HG02759 (cell line): Measurements from ENCODE around the gene APBB1IP.
"Not testable (repeated sequence)": the region's sequence is repeated elsewhere in the genome, so short reads cannot be mapped to it uniquely, and the experiment has no call there.

Experiments
- ATAC-seq: cut with Tn5 transposase; IDR thresholded peaks from one replicate; pipeline ENCODE4 v1.9.1; 2021; ENCODE audit warnings: mild to moderate bottlenecking, moderate library complexity; ENCODE audit not compliant: unreplicated experiment

APBB1IP gene

DNA sequence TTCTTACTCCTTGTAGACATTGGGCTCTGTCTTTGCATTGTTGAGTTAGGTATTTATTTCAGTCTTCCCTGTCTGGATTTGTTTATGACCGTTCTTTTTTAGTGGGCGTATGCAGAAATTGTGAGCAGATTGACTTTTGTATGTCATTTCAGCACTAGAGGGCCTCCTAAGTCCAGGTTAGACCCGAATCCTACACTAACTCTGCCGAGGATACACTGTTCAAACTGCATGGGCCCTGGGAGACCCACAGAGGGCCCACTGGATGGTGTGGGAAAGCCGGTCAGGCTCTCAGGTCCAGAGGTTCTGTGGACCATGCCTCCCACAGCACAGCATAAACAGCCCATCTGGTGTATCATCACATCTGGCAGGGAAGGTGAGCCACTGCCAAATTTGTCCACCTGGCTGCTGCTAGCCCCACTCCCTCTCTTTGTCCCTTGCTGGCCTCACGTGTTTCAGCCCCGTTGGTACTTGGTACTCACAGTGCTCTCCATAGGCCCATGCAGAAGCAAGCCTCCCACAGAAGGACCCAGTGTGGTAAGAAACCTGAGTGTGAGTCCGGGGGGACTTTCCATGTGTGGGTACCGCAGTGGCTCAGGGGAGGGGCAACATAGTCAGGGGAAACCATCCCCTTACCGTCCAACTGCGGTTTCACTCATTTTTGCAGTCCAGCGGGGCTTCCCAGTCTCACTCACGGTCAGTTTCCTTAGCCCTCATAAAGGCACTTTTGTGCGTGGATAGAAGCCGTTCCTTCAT lies 112.8 kb downstream of the APBB1IP start:
- peak; percentile 76 for ATAC-seq

DNA sequence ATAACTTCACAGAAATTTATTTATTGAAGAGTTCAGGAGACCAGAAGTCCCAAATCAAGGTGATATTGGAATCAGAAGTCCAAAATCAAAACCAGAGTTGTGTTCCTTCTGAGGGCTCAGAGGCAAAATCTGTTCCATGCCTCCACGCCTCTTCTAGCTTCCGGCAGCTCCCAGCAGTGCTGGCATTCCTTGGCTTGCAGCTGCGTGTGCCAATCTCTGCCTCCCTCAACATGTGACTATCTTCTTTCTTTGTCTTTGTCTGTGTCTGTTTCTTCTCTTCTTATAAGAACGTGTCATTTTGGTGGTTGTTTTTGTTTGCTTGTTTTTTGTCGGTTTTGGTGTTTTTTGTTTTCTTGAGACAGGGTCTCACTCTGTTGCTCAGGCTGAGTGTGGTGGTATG lies 116.1 kb downstream of the APBB1IP start:
- no peak for ATAC-seq

DNA sequence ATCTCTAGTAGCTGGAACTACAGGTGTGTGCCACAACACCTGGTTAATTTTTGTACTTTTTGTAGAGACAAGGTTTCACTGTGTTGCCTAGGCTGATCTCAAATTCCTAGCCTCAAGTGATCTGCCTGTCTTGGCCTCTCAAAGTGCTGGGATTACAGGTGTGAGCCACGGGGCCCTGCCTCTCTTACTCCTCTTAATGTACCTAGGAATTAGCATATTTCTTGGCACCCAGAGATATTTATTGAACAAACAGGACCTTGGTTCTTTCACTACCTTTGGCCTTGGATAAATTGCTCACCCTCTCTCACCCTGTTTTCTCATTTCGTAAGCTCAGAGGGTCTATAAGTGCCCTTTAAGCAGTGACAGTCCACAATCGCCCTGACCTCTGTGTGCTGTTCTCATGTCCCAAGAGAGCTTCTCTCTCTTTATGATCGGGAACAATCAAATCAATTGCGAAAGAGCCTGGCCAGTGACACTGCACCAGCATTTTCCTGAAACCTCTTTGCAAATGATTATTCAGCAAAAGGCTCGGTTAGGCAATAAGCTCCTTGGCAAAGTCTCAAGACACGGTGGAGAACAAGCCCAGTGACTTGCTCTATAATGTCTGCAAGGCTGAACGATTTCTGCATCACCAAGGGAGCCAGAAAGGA lies 117.7 kb downstream of the APBB1IP start:
- no peak for ATAC-seq

DNA sequence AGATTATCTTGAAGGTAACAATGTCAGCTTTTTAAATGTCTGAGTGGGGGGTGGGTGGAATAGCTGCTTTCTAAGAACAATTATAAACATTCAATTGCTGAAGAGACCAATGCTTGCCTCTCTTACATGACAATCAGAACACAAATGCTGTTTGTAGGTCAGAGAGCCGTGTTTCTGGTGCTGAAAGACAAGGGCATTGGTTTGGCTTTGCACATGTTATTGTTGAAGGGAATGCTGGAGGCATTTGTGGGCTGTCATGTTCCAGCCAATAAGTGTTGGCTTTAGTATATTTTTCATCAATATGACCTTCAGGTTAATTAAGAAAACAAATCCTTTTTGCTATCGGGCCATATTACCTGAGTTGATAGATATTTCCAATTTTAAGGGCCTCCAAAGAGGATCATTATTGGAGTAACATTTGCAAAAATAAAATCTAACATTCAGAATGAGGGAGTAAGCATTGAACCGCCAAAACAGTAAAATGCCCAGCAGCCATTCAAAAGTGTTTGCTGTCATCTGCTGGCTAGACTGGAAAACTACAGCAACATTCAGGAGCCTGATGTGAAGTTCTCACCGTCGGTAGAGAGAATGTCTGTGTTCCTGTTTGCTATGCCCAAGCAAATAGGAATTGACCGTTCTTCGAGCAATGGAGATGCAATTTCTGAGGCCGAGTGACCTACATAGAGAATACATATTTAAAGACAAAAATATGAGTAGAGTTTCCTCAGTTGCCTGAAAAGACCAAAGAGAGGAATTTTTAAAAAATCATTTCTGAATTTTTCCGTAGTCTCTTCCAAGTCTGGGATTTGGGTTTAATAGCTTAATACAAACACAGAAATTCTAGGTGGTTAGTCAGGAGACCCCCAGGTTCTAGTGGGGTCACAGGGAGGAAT lies 118.9 kb downstream of the APBB1IP start:
- ATAC-seq: peak; percentile 52

DNA sequence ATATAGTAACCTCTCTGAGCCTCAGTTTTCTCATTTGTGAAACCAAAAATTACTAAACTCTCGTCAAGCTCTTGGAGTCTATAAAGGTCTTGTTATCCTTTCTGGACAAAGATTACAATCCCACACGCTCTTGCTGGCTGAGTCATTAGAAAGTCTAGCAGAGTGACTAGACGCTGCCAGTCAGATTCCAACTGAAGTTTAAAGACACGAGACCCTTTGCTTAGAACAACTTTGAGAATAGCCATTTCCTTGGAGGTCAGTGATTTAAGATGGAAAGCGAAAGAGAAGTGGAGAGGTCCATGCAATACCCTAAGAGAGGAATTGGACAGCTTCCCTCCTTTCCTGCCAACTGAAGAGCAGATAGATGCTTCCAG lies 119.5 kb downstream of the APBB1IP start:
- no peak for ATAC-seq

DNA sequence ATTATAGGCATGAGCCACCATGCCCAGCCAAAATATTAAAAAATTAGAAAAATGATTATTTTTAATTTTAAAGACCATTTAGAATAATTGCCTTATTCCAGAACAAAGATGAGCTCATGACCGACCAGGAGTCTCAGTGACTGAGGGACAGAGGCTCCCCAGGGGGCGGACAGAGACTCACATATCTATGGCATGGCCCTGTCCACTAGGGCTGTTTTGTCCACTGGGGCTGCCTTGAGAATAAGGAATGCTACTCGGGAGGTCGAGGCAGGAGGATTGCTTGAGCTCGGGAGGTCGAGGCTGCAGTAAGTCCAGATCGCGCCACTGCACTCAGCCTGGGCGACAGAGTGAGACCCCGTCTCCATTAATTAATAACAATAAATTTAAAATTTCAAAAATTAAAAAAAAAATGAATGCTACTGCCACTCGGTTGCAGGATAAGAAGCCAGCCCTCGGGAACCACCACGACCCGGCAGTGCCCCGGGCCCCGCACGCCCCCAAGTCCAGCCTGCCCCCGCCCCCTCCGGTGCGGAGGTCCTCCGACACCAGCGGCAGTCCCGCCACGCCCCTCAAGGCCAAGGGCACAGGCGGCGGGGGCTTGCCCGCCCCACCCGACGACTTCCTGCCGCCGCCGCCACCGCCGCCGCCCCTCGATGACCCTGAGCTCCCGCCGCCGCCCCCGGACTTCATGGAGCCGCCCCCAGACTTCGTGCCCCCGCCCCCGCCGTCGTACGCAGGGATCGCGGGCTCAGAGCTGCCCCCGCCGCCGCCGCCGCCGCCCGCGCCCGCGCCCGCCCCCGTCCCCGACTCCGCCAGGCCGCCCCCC lies 128.6 kb downstream of the APBB1IP start:
- no peak for ATAC-seq

DNA sequence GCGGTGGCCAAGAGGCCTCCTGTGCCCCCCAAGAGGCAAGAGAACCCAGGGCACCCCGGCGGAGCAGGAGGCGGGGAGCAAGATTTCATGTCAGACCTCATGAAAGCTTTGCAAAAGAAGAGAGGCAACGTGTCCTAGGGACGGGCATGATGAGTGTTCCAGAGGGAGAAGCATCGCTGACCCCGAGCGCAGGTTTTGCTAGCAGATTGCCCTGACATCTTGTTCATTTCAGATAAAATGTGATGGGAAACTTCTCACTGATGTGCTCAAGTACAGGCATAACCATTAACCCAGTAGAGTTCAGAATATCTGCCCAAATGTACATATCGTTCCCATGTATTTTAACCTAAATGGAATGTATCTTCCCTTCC lies 129.2 kb downstream of the APBB1IP start:
- ATAC-seq: no peak

DNA sequence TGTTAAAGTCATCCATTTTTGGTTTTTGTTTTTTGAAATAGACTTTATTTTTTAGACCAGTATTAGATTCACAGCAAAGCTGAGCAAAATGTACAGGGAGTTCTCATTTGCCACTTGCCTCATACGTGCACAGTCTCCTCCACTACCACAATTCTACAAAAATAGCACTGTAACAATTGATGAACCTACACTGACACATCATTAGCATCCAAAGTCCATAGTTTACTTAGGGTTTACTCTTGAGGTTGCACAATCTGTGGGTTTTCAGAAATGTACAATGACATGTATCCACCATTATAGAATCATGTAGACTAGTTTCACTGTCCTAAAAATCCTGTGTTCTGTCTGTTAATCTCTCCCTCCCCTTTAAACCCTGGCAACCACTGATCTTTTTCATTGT lies 133.5 kb downstream of the APBB1IP start:
- ATAC-seq: no peak

DNA sequence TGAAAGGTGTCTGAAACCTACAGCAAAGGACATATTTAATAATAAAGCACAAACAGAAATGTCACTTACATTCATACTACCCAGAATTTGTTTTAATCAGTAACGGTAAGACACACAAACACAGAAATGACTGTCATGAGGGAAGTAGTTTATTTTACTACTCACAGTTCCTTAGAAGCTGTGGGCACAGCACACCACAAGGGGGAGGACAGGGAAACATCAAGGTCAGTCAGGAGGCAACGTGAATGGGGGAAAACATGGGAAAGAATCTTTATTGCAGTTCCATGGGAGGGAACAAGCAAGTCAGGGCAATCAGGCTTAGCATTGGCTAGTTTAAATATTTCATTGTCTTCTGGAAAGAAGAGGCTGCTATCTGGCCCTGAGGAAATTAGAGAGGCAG lies 135.5 kb downstream of the APBB1IP start:
- ATAC-seq: no peak

DNA sequence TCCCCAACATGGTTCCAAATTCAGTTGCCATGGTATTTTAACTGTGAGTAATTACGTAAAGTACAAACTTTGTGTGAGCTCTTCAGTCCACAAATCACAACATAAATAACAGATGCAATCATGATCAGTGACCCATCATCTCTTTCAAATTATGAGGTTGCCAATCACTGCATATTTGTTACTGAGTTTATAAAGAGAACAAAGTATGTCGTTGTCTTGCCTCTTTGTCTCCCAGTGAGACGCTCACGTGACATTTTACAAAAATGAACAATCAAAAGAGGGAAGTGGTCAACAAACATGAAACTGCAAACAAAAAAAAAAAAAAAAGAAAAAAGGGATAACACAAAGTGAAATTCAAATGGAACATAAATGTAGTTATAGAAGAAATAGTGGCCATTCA lies 136.6 kb downstream of the APBB1IP start:
- peak; percentile 83 for ATAC-seq

DNA sequence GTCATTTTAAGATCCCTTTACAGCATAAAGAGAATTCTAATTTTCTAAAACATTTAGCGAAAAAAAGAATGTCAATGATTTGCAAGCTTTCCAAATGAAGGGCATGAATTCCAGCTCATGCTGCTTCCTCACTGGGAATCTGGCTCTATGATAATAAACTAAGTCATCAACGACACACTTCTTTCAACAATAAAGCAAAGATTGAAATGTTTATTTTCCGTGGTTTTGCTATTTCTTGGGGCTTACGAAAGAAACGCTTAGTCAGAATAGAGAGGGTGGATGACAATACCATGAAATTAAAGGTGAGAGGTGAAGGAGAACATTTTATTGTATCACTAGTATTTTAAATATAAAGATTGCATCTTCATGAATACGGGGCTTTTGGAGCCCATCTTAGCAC lies 140.2 kb downstream of the APBB1IP start:
- ATAC-seq: not testable (repeated sequence)

DNA sequence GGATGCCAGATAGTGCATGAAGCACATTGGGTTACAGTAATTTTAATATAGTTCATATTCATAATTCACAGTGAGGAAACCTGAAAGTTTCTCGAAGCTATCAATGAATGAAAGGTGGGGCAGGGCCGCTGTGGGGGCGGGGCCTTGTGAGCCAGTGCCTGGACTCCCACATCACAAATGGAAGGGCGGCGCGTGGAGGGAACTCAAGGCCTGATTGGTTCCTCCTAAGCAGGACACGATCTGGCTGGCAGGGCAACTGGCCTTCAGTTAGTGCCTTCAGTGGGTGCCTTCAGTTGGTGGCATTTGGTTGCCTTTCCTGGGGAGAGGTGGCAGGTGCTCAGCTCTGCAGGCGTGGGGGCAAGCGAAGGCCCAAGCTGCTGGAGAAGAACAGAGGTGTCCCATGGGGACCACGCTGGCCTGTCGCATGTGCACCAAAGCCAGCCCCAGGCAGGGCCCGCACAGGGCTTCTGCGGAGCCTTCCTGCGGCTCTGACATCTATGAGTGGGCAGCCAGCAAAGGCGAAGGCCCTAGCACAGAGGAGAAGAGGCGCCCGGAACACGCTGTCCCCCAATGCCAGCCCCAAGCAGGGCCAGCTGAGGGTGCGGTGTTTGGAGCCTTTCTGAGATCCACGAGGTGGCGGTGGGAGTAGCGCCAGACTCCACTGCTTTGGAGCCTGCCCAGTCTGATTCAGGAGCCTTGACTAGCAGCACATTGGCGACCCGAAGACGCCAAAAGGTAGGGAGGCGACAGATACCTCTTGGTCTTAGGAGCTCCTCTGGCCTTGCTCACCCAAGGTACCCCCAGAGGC lies 141.3 kb downstream of the APBB1IP start:
- no peak for ATAC-seq

DNA sequence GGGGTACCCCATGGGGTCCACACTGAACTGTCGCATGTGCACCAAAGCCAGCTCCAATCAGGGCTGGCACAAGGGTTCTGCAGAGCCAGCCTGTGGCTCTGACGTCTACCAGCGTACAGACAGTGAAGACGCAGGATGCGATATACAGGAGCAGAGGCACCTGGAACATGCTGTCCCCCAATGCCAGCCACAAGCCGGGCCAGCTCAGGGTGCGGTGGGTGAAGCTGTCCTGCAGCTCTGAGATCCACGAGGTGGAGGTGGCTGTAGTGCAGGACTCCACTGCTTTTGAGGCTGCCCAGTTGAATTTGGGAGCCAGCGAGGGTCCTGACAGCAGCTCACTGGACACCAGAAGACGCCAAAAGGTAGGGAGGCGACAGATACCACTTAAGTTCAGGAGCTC lies 148.1 kb downstream of the APBB1IP start:
- ATAC-seq: no peak

DNA sequence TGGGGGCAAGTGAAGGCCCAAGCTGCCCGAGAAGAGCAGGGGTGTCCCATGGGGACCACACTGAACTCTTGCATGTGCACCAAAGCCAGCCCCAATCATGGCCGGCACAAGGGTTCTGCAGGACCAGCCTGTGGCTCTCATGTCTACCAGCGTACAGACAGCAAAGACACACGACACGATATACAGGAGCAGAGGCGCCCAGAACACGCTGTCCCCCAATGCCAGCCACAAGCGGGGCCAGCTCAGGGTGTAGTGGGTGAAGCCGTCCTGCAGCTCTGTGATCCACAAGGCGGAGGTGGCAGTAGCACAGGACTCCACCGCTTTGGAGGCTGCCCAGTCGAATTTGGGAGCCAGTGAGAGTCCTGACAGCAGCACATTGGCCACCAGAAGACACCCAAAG lies 150.5 kb downstream of the APBB1IP start:
- no peak for ATAC-seq

DNA sequence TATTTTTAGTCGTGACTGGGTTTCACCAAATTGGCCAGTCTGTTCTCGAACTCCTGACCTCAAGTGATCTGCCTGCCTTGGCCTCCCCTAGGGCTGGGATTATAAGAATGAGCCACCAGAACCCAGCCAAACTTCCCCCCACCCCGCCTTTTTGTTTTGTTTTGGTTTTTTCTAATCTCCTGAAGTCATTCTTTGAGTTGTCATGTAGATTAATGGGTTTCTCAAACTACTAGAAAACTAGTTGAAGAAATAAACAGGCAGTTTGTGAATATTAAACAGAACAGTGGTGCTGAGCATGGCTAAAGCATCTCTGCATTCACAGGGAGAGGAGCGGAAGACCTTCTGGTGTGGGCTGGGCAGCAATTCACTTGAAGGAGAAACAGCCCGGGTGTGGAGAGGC lies 151.7 kb downstream of the APBB1IP start:
- ATAC-seq: not testable (repeated sequence)

DNA sequence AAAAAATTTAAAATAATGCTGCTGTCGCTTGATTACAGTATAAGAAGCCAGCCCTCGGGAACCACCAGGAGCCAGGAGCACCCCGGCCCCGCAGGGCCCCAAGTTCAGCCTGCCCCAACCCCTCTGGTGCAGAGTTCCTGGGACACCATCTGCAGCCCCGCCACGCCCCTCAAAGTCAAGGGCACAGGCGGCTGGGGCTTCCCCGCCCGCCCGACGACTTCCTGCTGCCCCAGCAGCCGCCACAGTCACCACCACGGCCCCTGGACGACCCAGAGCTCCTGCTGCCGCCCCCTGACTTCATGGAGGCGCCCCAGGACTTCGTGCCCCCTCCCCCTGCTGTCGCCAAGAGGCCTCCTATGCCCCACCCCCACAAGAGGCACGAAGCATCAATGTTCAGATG lies 155.8 kb downstream of the APBB1IP start:
- no peak for ATAC-seq

DNA sequence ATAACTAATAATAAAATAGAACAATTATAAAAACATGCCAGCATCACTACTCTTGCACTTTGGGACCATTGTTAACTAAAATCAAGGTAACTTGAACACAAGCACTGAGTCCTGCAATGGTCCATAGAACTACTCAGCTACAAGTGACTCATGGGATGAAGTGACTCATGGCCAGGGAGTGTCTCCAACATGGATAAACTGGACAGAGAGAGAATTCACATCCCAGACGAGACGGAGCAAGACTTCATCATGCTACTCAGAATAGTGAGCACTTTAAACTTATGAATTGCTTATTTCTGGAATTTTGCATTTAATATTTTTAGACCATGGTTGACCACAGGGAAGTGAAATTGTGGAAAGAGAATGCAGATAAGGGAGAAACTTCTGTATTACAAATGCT lies 165.1 kb downstream of the APBB1IP start:
- not testable (repeated sequence) for ATAC-seq

DNA sequence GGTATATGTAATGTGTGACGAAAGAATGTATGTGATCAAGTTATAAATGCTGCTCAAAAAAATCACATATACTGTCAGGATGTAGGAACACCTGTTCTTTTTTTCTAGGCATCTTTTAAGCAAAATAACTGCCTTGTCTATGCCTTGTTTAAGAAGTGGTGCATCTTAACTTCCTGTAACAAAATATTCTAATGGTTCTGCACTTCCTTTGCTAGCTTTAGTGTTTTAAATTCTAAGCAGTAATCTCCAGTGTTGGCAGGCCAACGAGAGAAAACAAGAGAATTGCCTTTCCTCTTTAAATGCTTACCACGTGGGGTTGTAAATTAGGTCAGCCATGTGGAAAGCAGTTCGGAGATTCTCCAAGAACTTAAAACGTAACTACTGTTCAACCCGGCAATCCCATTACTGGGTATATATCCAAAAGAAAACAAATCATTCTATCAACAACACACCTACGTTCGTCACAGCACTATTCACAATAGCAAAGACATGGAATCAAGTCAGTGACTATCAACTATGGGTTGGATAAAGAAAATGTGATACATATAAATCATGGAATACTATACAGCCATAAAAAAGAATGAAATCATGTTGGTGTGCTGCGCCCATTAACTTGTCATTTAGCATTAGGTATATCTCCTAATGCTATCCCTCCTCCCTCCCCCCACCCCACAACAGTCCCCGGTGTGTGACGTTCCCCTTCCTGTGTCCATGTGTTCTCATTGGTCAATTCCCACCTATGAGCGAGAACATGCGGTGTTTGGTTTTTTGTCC lies 166.4 kb downstream of the APBB1IP start:
- not testable (repeated sequence) for ATAC-seq

DNA sequence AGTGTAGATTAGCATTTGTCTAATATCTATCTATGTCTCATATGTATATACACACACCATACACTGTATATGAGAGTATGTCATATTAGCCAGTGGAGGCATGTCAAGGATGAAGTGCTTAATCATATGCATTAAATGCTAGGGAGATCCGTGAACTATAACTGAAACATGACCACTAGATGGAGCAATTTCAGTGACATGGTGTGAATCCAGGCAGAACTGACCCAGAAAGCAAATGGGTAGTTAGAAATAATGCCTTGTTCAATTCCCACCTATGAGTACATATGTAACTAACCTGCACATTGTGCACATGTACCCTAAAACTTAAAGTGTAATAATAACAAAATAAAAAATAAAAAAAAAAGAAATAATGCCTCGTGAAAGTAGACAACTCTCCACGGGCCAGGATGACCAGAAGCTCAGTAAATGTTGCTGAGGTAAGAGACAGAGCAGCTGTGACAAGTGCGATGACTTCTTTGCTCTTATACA lies 168.3 kb downstream of the APBB1IP start:
- ATAC-seq: peak; percentile 63
